Large intestine (tissue), 3 donors: ENCODE data around the gene HOXD13. TPM values are rescaled to one million over a fixed set of nuclear protein-coding genes. Genes with fewer than 3 reads are reported as not detected.

Experiments
- DNase-seq, 2 donors: peaks; one replicate each; pipeline versions ENCODE4 v3.0.0 to v3.0.0-alpha.2; 2013
- H3K27ac ChIP-seq: one replicate; pipeline ENCODE4 v1.5.1; 2013; ENCODE audit warnings: low read length
- H3K27me3 ChIP-seq: 2 replicates; pipeline ENCODE4 v1.6.1; 2013; ENCODE audit warnings: low read length; ENCODE audit not compliant: control insufficient read depth, insufficient read depth
- H3K36me3 ChIP-seq: 2 replicates; pipeline ENCODE4 v1.6.1; 2013; ENCODE audit warnings: low read length; ENCODE audit not compliant: control insufficient read depth, insufficient read depth
- H3K4me1 ChIP-seq: one replicate; pipeline ENCODE4 v1.6.1; 2013; ENCODE audit warnings: low read length; ENCODE audit not compliant: control insufficient read depth, insufficient read depth
- H3K4me3 ChIP-seq: one replicate; pipeline ENCODE4 v1.5.1; 2013; ENCODE audit warnings: low read length
- H3K9me3 ChIP-seq: one replicate; pipeline ENCODE4 v1.6.1; 2013; ENCODE audit warnings: mild to moderate bottlenecking, low read depth, low read length, moderate library complexity; ENCODE audit not compliant: control insufficient read depth
- WGBS: methylation state at CpG from one replicate; pipeline ENCODE4 v1.1.5; 2013; ENCODE audit warnings: low lambda C conversion rate; ENCODE audit not compliant: insufficient coverage; 5-methylcytosine and 5-hydroxymethylcytosine counted together
- polyA plus RNA-seq: library from polyadenylated mRNA; unstranded; fragments of 120-200 nt; gene quantifications from one replicate; pipeline ENCODE4 v1.2.1, GENCODE V29; 2013

The HOXD13 gene
- polyA plus RNA-seq, 1 donor: not detected

DNA sequence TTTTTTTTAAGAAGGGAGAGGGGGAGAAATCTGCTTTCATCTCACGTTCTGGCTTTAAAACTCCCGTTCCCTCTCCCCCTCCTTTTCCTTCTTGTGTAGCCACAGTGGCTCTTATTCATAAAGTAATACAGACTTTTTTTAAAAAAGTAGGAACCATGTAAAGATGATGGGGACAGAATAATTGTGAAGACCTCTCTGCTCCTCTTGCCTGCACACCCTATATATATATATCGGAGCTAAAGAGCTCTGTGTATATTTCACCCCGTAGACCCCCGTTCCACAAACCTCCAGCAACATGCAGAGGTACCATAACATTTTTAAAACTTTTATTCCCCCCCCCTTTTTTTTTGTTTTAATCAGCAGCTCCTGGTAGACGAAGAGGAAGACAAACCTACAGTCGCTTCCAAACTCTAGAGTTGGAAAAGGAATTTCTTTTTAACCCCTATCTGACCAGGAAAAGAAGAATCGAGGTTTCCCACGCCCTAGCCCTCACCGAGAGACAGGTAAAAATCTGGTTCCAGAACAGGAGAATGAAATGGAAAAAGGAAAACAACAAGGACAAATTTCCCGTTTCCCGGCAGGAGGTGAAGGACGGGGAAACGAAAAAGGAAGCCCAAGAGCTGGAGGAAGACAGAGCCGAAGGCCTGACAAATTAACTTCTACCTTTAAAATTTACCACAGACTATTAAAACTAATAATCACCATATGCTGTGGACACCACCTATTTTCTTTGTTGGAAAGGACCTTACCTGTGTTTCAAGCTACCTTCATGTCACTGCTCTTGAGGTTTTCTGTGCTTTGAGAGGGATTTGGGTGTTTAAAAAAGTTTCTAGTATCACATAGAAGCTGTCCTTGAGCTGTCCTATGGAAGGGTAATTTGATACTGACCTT lies 38.7 kb downstream of the HOXD13 start:
- H3K27me3 ChIP-seq: peaks cover 90% of the 10 kb centered on the region
- WGBS: 17% methylated on average over 10 of the region's 15 CpGs
- H3K27ac ChIP-seq: peak overlapping the region; percentile 37
- no peaks in the 10 kb centered on the region for H3K36me3 ChIP-seq
- H3K4me3 ChIP-seq: peak overlapping the region; percentile 30
- peaks cover 2% of the 10 kb centered on the region for H3K4me1 ChIP-seq
- peaks cover 4% of the 10 kb centered on the region for H3K9me3 ChIP-seq
- no peak for DNase-seq

DNA sequence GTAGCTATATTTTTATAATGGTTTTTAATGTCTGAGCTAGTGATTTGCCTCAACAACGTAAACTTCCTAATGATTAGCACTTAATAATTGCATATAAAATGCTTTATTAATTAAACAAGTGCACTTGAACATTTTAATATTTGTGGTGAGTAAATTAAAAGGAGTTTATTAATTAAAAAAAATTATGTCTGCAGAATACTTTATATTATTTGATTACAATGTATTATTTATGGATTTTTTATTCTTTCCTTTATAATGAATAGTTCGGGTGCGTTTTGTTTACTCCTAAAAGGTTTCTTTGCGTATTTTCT lies 39.3 kb downstream of the HOXD13 start:
- H3K9me3 ChIP-seq: peaks cover 5% of the 10 kb centered on the region
- no peak overlapping the region for H3K4me3 ChIP-seq
- no peak for DNase-seq
- H3K36me3 ChIP-seq: no peaks in the 10 kb centered on the region
- H3K27me3 ChIP-seq: peaks cover 89% of the 10 kb centered on the region
- no peak overlapping the region for H3K27ac ChIP-seq
- H3K4me1 ChIP-seq: peaks cover 2% of the 10 kb centered on the region
- 20% methylated on average over 1 of the region's 4 CpGs for WGBS

DNA sequence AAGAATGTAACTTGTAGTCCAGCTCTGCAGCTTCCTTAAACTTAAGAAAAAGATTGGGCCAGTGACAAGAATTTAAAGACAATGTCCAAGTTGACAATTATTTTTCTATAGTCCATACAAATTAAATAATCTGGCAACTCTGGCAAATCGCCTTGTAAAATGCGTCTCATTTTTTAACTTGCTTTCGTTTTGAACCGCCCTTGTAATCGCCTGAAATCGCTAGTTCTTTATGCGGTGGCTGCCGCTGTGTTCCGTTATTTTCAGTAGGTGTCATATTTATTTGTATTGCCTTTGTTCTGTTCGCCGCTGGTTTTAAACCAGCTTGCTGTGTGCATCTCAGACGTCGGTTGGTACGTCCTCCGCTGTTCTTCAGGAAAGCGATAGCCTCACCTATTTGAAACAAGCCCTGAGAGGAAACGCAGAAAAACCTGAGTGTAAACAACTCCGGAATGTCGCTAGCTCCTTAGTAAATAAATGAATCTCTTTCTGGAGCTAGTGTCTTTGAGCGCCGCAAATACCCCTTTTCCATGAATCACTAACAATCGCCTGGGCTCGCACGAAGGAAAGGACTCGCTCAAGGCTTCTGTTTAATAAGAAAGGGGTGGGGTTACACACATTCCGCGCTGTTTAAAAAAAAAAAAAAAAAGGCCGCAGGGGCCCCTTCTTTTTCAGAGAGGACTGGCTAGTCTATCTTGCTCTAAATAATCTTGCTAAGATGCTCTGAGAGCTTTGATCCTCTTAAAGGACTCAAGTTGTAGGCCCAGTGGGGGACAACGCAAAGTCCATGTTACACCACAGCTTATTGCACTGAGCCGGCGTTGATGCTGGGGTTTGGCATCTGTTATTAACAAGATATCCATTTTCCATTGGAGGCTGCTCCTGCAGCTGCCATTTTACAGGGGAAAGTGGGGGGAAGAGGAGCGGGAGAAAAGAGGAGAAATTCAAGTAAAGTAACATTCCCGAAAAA lies 40.0 kb downstream of the HOXD13 start:
- Histone ChIP-seq H3K4me1 (peaks cover 2% of the 10 kb centered on the region), H3K4me3 (peak overlapping the region; percentile 17), H3K9me3 (peaks cover 6% of the 10 kb centered on the region), H3K27ac (no peak overlapping the region), H3K27me3 (peaks cover 91% of the 10 kb centered on the region), H3K36me3 (no peaks in the 10 kb centered on the region)
- DNase-seq: no peak
- WGBS: no CpG with 5 or more reads among the region's 33 CpGs

DNA sequence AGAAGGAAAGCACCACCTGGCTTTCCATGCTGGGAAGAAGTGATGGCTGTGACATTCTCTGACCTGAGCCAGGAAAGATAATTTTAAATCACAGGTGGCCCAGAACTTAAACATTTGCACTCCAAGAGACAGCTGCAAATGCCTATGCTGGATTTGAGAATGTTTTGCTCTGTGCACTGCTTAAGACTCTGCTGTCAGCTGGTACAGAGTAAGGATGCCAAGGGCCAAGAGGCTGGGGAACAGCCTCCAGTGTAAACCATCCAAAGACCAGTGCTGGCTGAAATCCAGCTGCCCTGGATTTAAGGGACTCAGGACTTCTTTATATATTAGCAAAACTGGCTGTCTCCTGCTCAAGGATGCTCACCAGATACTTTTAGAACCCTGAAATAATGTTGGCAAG lies 40.9 kb downstream of the HOXD13 start:
- DNase-seq: no peak
- Histone ChIP-seq H3K27ac (no peak overlapping the region), H3K4me3 (no peak overlapping the region)

DNA sequence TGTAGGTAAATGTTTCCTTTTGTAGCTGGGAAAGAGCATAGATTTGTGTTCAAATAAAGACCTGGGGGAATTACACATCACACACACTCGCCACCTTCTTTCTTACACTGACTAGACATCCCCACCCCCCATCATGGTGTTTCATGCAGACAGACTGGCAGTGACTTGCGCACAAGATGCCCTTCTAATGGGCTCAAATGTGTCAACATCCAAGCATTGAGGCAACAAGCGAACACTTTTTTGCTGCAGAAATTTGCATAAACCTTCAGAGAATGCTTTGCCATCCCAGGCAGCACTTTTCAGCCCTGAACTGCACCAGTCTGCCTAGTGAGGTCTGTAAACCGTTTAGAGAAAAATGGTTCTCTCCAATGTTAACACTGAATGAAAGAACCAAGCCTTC lies 41.5 kb downstream of the HOXD13 start:
- H3K27me3 ChIP-seq: peaks cover 91% of the 10 kb centered on the region
- no peak for DNase-seq
- no peak overlapping the region for H3K4me3 ChIP-seq
- WGBS: no CpG with 5 or more reads among the region's 4 CpGs
- no peak overlapping the region for H3K27ac ChIP-seq
- H3K36me3 ChIP-seq: no peaks in the 10 kb centered on the region
- peaks cover 6% of the 10 kb centered on the region for H3K9me3 ChIP-seq
- H3K4me1 ChIP-seq: peaks cover 2% of the 10 kb centered on the region

More for the DNA sequence above, 40.9 kb downstream of the HOXD13 start:
- H3K27me3 ChIP-seq: peaks cover 91% of the 10 kb centered on the region
- H3K36me3 ChIP-seq: no peaks in the 10 kb centered on the region
- peaks cover 6% of the 10 kb centered on the region for H3K9me3 ChIP-seq
- peaks cover 2% of the 10 kb centered on the region for H3K4me1 ChIP-seq

DNA sequence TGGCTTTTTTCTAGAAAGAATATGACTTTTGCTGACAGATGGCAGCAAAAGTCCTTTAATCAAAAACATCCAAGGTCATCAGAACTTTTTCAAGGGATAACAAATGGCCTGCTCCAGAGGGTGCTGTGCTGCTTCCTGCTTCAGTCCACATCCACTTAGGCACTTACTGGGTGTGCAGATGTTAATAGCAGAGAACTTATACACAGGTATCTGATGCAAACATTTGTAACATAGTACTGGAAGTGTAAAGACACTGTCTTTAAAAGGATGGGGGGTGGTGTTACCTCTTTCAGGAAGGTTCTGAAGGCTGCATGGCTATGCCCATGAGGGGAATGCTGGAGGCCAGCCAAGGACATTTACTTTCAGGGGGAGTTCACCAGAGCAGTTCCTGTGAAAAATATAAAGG lies 42.5 kb downstream of the HOXD13 start:
- H3K27me3 ChIP-seq: peaks cover 95% of the 10 kb centered on the region
- peaks cover 3% of the 10 kb centered on the region for H3K9me3 ChIP-seq
- no peak for DNase-seq
- H3K4me3 ChIP-seq: no peak overlapping the region
- H3K36me3 ChIP-seq: no peaks in the 10 kb centered on the region
- H3K27ac ChIP-seq: peak overlapping the region; percentile 56
- H3K4me1 ChIP-seq: peaks cover 2% of the 10 kb centered on the region

DNA sequence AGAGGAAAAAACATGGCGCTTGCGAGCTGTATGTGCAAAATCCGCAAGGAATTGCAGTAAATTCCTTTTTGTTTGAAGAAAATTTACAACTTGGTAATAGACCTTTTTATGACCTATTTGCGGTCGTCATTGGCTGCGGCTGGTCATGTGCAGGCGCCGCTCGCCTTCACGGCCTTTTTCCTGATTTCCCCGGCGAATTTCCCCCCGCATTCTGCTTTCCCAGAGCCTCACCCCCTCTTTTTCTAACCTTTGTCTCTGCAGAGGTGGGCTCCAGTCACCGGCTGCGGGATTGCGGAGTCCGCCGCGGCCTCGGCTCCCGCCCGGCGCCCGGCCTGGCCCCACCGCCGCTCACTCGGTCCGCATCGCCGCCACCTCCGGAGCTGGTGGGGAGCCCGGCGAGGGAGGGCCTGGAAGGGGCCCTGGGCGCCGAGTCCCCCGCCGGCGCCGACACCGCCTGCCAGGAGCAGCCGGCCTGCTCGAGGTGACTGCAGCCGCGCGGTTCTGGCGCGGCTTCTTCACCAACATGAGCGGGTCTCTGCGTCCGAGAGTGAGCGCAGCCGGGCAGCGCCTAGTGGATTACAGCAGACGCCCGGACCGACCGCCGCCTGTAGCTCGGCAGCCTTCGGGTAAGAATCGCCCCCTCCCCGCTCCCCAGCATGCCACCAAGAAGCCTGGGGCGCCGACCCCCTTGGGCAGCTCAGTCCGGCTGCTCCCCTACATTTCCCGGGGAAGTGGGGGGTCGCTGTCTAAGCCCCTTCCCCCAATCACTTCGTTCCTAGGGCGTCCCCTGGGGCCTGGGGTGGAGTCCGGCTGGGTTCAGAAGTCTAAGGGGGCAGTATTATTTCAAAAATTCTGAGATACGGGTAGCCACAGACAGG lies 44.1 kb downstream of the HOXD13 start:
- peak overlapping the region; percentile 56 for H3K27ac ChIP-seq
- WGBS: no CpG with 5 or more reads among the region's 71 CpGs
- H3K27me3 ChIP-seq: peaks cover 93% of the 10 kb centered on the region
- H3K9me3 ChIP-seq: peaks cover 6% of the 10 kb centered on the region
- H3K36me3 ChIP-seq: no peaks in the 10 kb centered on the region
- peak in 1 of 2 donors; percentile 54 for DNase-seq
- H3K4me1 ChIP-seq: peaks cover 5% of the 10 kb centered on the region
- H3K4me3 ChIP-seq: peak overlapping the region; percentile 55

DNA sequence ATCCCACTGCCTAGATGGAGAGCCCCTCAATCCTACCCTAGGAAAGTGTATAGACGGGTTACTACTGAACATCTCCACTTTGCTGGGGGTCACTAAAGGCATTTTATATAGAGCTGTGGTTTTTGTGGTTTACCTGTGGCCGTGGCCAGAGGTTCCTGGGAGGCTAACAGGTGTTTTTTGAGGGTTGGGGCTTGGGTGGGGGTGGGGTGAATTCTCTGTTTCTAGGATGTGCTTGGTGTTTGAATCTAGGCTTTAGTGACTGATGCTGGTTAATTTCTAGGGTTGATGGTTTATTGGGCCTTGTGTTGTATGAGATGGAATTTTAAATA lies 44.7 kb downstream of the HOXD13 start:
- H3K27ac ChIP-seq: peak overlapping the region; percentile 55
- WGBS: no CpG with 5 or more reads among the region's 2 CpGs
- H3K4me1 ChIP-seq: peaks cover 5% of the 10 kb centered on the region
- H3K9me3 ChIP-seq: peaks cover 6% of the 10 kb centered on the region
- peak overlapping the region; percentile 55 for H3K4me3 ChIP-seq
- H3K36me3 ChIP-seq: no peaks in the 10 kb centered on the region
- peaks cover 88% of the 10 kb centered on the region for H3K27me3 ChIP-seq
- no peak for DNase-seq

DNA sequence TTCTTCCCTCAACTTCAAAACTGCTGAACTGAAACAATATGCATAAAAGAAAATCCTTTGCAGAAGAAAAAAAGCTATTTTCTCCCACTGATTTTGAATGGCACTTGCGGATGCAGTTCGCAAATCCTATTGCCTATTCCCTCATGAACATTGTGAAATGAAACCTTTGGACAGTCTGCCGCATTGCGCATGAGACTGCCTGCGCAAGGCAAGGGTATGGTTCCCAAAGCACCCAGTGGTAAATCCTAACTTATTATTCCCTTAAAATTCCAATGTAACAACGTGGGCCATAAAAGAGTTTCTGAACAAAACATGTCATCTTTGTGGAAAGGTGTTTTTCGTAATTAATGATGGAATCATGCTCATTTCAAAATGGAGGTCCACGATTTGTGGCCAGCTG lies 45.4 kb downstream of the HOXD13 start:
- H3K36me3 ChIP-seq: no peaks in the 10 kb centered on the region
- H3K4me3 ChIP-seq: peak overlapping the region; percentile 55
- peaks cover 6% of the 10 kb centered on the region for H3K9me3 ChIP-seq
- H3K27me3 ChIP-seq: peaks cover 84% of the 10 kb centered on the region
- WGBS: no CpG with 5 or more reads among the region's 8 CpGs
- DNase-seq: no peak
- peaks cover 3% of the 10 kb centered on the region for H3K4me1 ChIP-seq
- peak overlapping the region; percentile 55 for H3K27ac ChIP-seq

DNA sequence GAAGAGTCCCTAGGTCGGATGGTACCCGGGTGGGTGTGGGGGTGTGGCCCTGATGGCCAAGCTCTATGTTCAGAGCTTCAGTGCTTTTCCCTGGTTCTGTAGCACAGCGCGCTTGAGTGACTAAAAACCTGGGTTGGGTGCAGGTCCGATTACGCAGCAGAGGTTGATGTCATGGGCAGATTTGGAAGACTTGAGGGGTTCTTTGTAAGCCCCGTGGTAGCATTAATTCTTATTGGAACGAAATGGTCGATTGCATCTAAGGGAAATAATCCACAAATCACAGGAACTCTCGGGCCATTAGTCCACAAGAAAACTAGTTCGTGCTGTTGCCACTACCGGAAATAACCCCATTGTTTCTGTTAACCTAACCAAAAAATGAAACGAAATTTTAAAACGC lies 46.0 kb downstream of the HOXD13 start:
- Histone ChIP-seq H3K36me3 (no peaks in the 10 kb centered on the region), H3K4me1 (peaks cover 3% of the 10 kb centered on the region), H3K4me3 (peak overlapping the region; percentile 14), H3K27ac (peak overlapping the region; percentile 55), H3K27me3 (peaks cover 84% of the 10 kb centered on the region), H3K9me3 (peaks cover 6% of the 10 kb centered on the region)
- WGBS: 0% methylated on average over 1 of the region's 14 CpGs
- no peak for DNase-seq
